ENCODE results near the gene NOA1. TPM values are rescaled to one million over a fixed set of nuclear protein-coding genes. Genes with fewer than 3 reads are reported as not detected.

NOA1 gene
- polyA plus RNA-seq, 4 donors: 11.4 to 28.6 (median 15.2) TPM

- DNase-seq (no peak), FAIRE-seq (no peak)
- no peak overlapping the region for H3K27ac ChIP-seq (ENCODE audit: low read depth in 1 of 3, low read length in 2 of 3)
- H3K4me1 ChIP-seq (ENCODE audit: control insufficient read depth in 3 of 3, insufficient read depth in 2 of 3, low read depth in 1 of 3, low read length in 2 of 3): no peaks in the 10 kb centered on the region
- H3K9me3 ChIP-seq (ENCODE audit: control insufficient read depth in 2 of 2, insufficient read depth in 1 of 2, low read depth in 1 of 2, low read length in 1 of 2): no peaks in the 10 kb centered on the region
- H3K36me3 ChIP-seq (ENCODE audit: control insufficient read depth in 3 of 3, insufficient read depth in 2 of 3, low read depth in 1 of 3, low read length in 3 of 3): peaks cover 10 to 38% (median 15%) of the 10 kb centered on the region in 3 donors
- WGBS, 3 donors: 87 to 97% (median 93%) methylated on average over 6 of the region's 6 CpGs
- H3K4me3 ChIP-seq (ENCODE audit: low read depth in 1 of 3, low read length in 3 of 3): no peak overlapping the region
- no peaks in the 10 kb centered on the region for H3K27me3 ChIP-seq (ENCODE audit: control insufficient read depth in 3 of 3, insufficient read depth in 3 of 3, low read length in 3 of 3)
Observed at GRCh38 chr4:56990109-56990905, 12.9 kb upstream of the NOA1 start.

GRCh38 chr4:56986952-56987351 lies 9.5 kb upstream of the NOA1 start:
- no peak overlapping the region for H3K4me3 ChIP-seq (ENCODE audit: low read depth in 1 of 3, low read length in 3 of 3)
- peaks cover 10 to 33% (median 13%) of the 10 kb centered on the region in 3 donors for H3K36me3 ChIP-seq (ENCODE audit: control insufficient read depth in 3 of 3, insufficient read depth in 2 of 3, low read depth in 1 of 3, low read length in 3 of 3)
- no peaks in the 10 kb centered on the region for H3K27me3 ChIP-seq (ENCODE audit: control insufficient read depth in 3 of 3, insufficient read depth in 3 of 3, low read length in 3 of 3)
- H3K4me1 ChIP-seq (ENCODE audit: control insufficient read depth in 3 of 3, insufficient read depth in 2 of 3, low read depth in 1 of 3, low read length in 2 of 3): peaks cover 0 to 6% (median 0%) of the 10 kb centered on the region in 3 donors
- no peak for FAIRE-seq
- H3K9me3 ChIP-seq (ENCODE audit: control insufficient read depth in 2 of 2, insufficient read depth in 1 of 2, low read depth in 1 of 2, low read length in 1 of 2): no peaks in the 10 kb centered on the region
- no peak overlapping the region for H3K27ac ChIP-seq (ENCODE audit: low read depth in 1 of 3, low read length in 2 of 3)
- WGBS, 3 donors: 95 to 97% (median 96%) methylated on average over 3 of the region's 3 CpGs
- no peak for DNase-seq

GRCh38 chr4:56986192-56986591 lies 8.8 kb upstream of the NOA1 start:
- H3K4me3 ChIP-seq (ENCODE audit: low read depth in 1 of 3, low read length in 3 of 3): no peak overlapping the region
- no peak overlapping the region for H3K27ac ChIP-seq (ENCODE audit: low read depth in 1 of 3, low read length in 2 of 3)
- no peak for FAIRE-seq
- peaks cover 10 to 30% (median 13%) of the 10 kb centered on the region in 3 donors for H3K36me3 ChIP-seq (ENCODE audit: control insufficient read depth in 3 of 3, insufficient read depth in 2 of 3, low read depth in 1 of 3, low read length in 3 of 3)
- no peaks in the 10 kb centered on the region for H3K27me3 ChIP-seq (ENCODE audit: control insufficient read depth in 3 of 3, insufficient read depth in 3 of 3, low read length in 3 of 3)
- no peaks in the 10 kb centered on the region for H3K9me3 ChIP-seq (ENCODE audit: control insufficient read depth in 2 of 2, insufficient read depth in 1 of 2, low read depth in 1 of 2, low read length in 1 of 2)
- 68 to 92% (median 78%) methylated on average over 1 of the region's 1 CpG for WGBS, 3 donors
- no peak for DNase-seq
- peaks cover 0 to 9% (median 2%) of the 10 kb centered on the region in 3 donors for H3K4me1 ChIP-seq (ENCODE audit: control insufficient read depth in 3 of 3, insufficient read depth in 2 of 3, low read depth in 1 of 3, low read length in 2 of 3)

GRCh38 chr4:56981795-56982201 lies 4.4 kb upstream of the NOA1 start:
- DNase-seq (no peak), FAIRE-seq (no peak)
- WGBS, 3 donors: 48 to 55% (median 54%) methylated on average over 4 of the region's 4 CpGs
- H3K27ac ChIP-seq (ENCODE audit: low read depth in 1 of 3, low read length in 2 of 3): no peak overlapping the region
- peaks cover 0 to 19% (median 0%) of the 10 kb centered on the region in 3 donors for H3K36me3 ChIP-seq (ENCODE audit: control insufficient read depth in 3 of 3, insufficient read depth in 2 of 3, low read depth in 1 of 3, low read length in 3 of 3)
- peaks cover 6 to 18% (median 11%) of the 10 kb centered on the region in 3 donors for H3K4me1 ChIP-seq (ENCODE audit: control insufficient read depth in 3 of 3, insufficient read depth in 2 of 3, low read depth in 1 of 3, low read length in 2 of 3)
- no peaks in the 10 kb centered on the region for H3K9me3 ChIP-seq (ENCODE audit: control insufficient read depth in 2 of 2, insufficient read depth in 1 of 2, low read depth in 1 of 2, low read length in 1 of 2)
- H3K27me3 ChIP-seq (ENCODE audit: control insufficient read depth in 3 of 3, insufficient read depth in 3 of 3, low read length in 3 of 3): no peaks in the 10 kb centered on the region
- no peak overlapping the region for H3K4me3 ChIP-seq (ENCODE audit: low read depth in 1 of 3, low read length in 3 of 3)

GRCh38 chr4:56979421-56980072 lies 2.1 kb upstream of the NOA1 start:
- no peak for FAIRE-seq
- Histone ChIP-seq H3K9me3 (ENCODE audit: control insufficient read depth in 2 of 2, insufficient read depth in 1 of 2, low read depth in 1 of 2, low read length in 1 of 2) (no peaks in the 10 kb centered on the region), H3K4me3 (ENCODE audit: low read depth in 1 of 3, low read length in 3 of 3) (peak overlapping the region; percentile 49 to 99 (median 73)), H3K4me1 (ENCODE audit: control insufficient read depth in 3 of 3, insufficient read depth in 2 of 3, low read depth in 1 of 3, low read length in 2 of 3) (peaks cover 6 to 26% (median 15%) of the 10 kb centered on the region in 3 donors), H3K27ac (ENCODE audit: low read depth in 1 of 3, low read length in 2 of 3) (peak overlapping the region in 2 of 3 donors; percentile 80 to 94), H3K27me3 (ENCODE audit: control insufficient read depth in 3 of 3, insufficient read depth in 3 of 3, low read length in 3 of 3) (no peaks in the 10 kb centered on the region), H3K36me3 (ENCODE audit: control insufficient read depth in 3 of 3, insufficient read depth in 2 of 3, low read depth in 1 of 3, low read length in 3 of 3) (peaks cover 0 to 20% (median 0%) of the 10 kb centered on the region in 3 donors)
- DNase-seq: peak; percentile 35 to 42
- 1 to 7% (median 5%) methylated on average over 21 of the region's 21 CpGs for WGBS, 3 donors

- peak within 1 kb of the TSS; percentile 76 to 94 (median 80) for H3K27ac ChIP-seq (ENCODE audit: low read depth in 1 of 3, low read length in 2 of 3)
- 0% methylated on average over 37 of the region's 37 CpGs for WGBS, 3 donors
- DNase-seq (peak; percentile 94 to 96), FAIRE-seq (no peak)
- H3K27me3 ChIP-seq (ENCODE audit: control insufficient read depth in 3 of 3, insufficient read depth in 3 of 3, low read length in 3 of 3): no peaks in the 10 kb centered on the region
- H3K4me1 ChIP-seq (ENCODE audit: control insufficient read depth in 3 of 3, insufficient read depth in 2 of 3, low read depth in 1 of 3, low read length in 2 of 3): peaks cover 6 to 26% (median 15%) of the 10 kb centered on the region in 3 donors
- H3K9me3 ChIP-seq (ENCODE audit: control insufficient read depth in 2 of 2, insufficient read depth in 1 of 2, low read depth in 1 of 2, low read length in 1 of 2): no peaks in the 10 kb centered on the region
- H3K36me3 ChIP-seq (ENCODE audit: control insufficient read depth in 3 of 3, insufficient read depth in 2 of 3, low read depth in 1 of 3, low read length in 3 of 3): peaks cover 0 to 24% (median under 1%) of the 10 kb centered on the region in 3 donors
- H3K4me3 ChIP-seq (ENCODE audit: low read depth in 1 of 3, low read length in 3 of 3): peak within 1 kb of the TSS; percentile 49 to 99 (median 73)
Observed at GRCh38 chr4:56978750-56979303, 1.4 kb upstream of the NOA1 start, which contains the start of gene POLR2B. Gene POLR2B, plus strand, starts transcription at chr4:56978896. Its CDS starts 90 bp downstream, at chr4:56978986.

GRCh38 chr4:56976837-56977320 lies 527 bp downstream of the NOA1 start:
- peak overlapping the region; percentile 73 to 99 (median 96) for H3K4me3 ChIP-seq (ENCODE audit: low read depth in 1 of 3, low read length in 3 of 3)
- WGBS, 3 donors: 0 to 1% (median 0%) methylated on average over 29 to 46 of the region's 46 CpGs
- peaks cover 0 to 5% of the 10 kb centered on the region in 2 donors for H3K9me3 ChIP-seq (ENCODE audit: control insufficient read depth in 2 of 2, insufficient read depth in 1 of 2, low read depth in 1 of 2, low read length in 1 of 2)
- FAIRE-seq: no peak
- peak; percentile 65 to 87 for DNase-seq
- peak overlapping the region; percentile 78 to 94 (median 80) for H3K27ac ChIP-seq (ENCODE audit: low read depth in 1 of 3, low read length in 2 of 3)
- H3K36me3 ChIP-seq (ENCODE audit: control insufficient read depth in 3 of 3, insufficient read depth in 2 of 3, low read depth in 1 of 3, low read length in 3 of 3): peaks cover 14 to 26% (median 16%) of the 10 kb centered on the region in 3 donors
- no peaks in the 10 kb centered on the region for H3K27me3 ChIP-seq (ENCODE audit: control insufficient read depth in 3 of 3, insufficient read depth in 3 of 3, low read length in 3 of 3)
- peaks cover 6 to 20% (median 15%) of the 10 kb centered on the region in 3 donors for H3K4me1 ChIP-seq (ENCODE audit: control insufficient read depth in 3 of 3, insufficient read depth in 2 of 3, low read depth in 1 of 3, low read length in 2 of 3)

- WGBS, 3 donors: 1 to 2% (median 1%) methylated on average over 32 to 35 of the region's 35 CpGs
- H3K4me3 ChIP-seq (ENCODE audit: low read depth in 1 of 3, low read length in 3 of 3): peak overlapping the region; percentile 73 to 99 (median 96)
- no peaks in the 10 kb centered on the region for H3K27me3 ChIP-seq (ENCODE audit: control insufficient read depth in 3 of 3, insufficient read depth in 3 of 3, low read length in 3 of 3)
- peak overlapping the region; percentile 78 to 94 (median 80) for H3K27ac ChIP-seq (ENCODE audit: low read depth in 1 of 3, low read length in 2 of 3)
- peaks cover 6 to 19% (median 15%) of the 10 kb centered on the region in 3 donors for H3K4me1 ChIP-seq (ENCODE audit: control insufficient read depth in 3 of 3, insufficient read depth in 2 of 3, low read depth in 1 of 3, low read length in 2 of 3)
- H3K9me3 ChIP-seq (ENCODE audit: control insufficient read depth in 2 of 2, insufficient read depth in 1 of 2, low read depth in 1 of 2, low read length in 1 of 2): peaks cover 0 to 5% of the 10 kb centered on the region in 2 donors
- H3K36me3 ChIP-seq (ENCODE audit: control insufficient read depth in 3 of 3, insufficient read depth in 2 of 3, low read depth in 1 of 3, low read length in 3 of 3): peaks cover 14 to 28% (median 16%) of the 10 kb centered on the region in 3 donors
- DNase-seq (peak in 1 of 2 donors; percentile 28), FAIRE-seq (no peak)
Observed at GRCh38 chr4:56976283-56976836, 1.0 kb downstream of the NOA1 start.

Data from small intestine (tissue), 7 donors.